Nasal cavity respiratory epithelium epithelial cell of viscerocranial mucosa (primary cell): ENCODE measurements around the gene ZNF396. TPM values are rescaled to one million over a fixed set of nuclear protein-coding genes. Genes with fewer than 3 reads are reported as not detected.

Source experiments
- total RNA-seq: library from RNA; depleted of rRNA; stranded (reverse); fragments of >200 nt; gene quantifications from 2 replicates; pipeline ENCODE4 v1.2.3, GENCODE V29; 2014

The ZNF396 gene
- 1.0 and 1.7 TPM in 2 replicates for total RNA-seq

GRCh38 chr18:35376742-35377695 is at the start of gene ZNF396:
Gene ZNF396 (minus strand): TSS chr18:35377337. CDS start chr18:35374292, 3,045 bp downstream.

GRCh38 chr18:35343936-35344735 is 33.0 kb downstream of the ZNF396 start, which contains the start of gene ZNF24:
Gene ZNF24 (minus strand): TSS chr18:35344420. CDS start chr18:35340650, 3,770 bp downstream.

Other genes starting within 250 kb of the ZNF396 start
- gene ZNF397, start 136.3 kb downstream of the ZNF396 start, total RNA-seq: 13.7 and 21.2 TPM in 2 replicates
- gene ZSCAN30, start 87.1 kb downstream of the ZNF396 start, total RNA-seq: 9.9 and 14.8 TPM in 2 replicates
- gene ZNF24, start 32.9 kb downstream of the ZNF396 start, total RNA-seq: 35.5 and 40.6 TPM in 2 replicates
- gene INO80C, start 120.6 kb upstream of the ZNF396 start, total RNA-seq: 7.4 and 9.9 TPM in 2 replicates
- 67.0 and 99.4 TPM in 2 replicates for gene GALNT1, start 204.4 kb upstream of the ZNF396 start, total RNA-seq